IPS-15b (cell line): ENCODE data around the gene TRIM28.

Experiments used
- H3K27me3 ChIP-seq: one replicate; pipeline ENCODE4 v1.6.1; 2013; ENCODE audit warnings: low read length; ENCODE audit not compliant: control insufficient read depth, insufficient read depth
- H3K36me3 ChIP-seq: one replicate; pipeline ENCODE4 v1.6.1; 2013; ENCODE audit warnings: low read length; ENCODE audit not compliant: control insufficient read depth, insufficient read depth
- H3K4me1 ChIP-seq: one replicate; pipeline ENCODE4 v1.6.1; 2013; ENCODE audit warnings: mild to moderate bottlenecking, low read length; ENCODE audit not compliant: control insufficient read depth, insufficient read depth
- H3K4me3 ChIP-seq: one replicate; pipeline ENCODE4 v1.5.1; 2013; ENCODE audit warnings: low read depth, low read length
- H3K9ac ChIP-seq: one replicate; pipeline ENCODE4 v1.6.1; 2013; ENCODE audit warnings: low read depth, mild to moderate bottlenecking, low read length
- H3K9me3 ChIP-seq: one replicate; pipeline ENCODE4 v1.6.1; 2013; ENCODE audit warnings: mild to moderate bottlenecking, low read length; ENCODE audit not compliant: control insufficient read depth, insufficient read depth

TRIM28 gene

DNA sequence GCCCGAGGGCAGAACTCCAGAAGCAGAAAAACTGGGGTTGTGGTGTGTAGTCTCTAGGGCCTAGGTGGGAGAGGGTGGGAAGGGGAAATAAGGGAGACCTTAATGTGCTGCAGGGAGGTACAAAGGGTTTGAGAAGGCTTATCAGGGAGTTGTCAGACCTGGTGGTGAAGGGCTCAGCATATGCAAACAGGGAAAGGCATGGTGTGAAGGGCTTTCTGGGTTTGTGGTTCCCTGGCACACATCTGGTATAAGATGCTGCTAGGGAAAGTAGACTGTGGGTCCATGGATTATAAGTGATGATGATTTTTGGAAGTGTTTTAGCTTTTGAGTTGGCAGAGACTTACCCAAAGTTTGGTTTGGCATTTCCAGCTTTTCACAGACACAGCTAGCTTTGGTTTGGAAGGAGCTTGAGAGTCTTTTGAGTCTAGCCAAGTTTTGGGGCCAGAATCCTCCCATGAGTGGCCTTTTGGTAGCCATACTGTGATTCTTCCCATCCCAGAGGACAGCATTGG is 2.2 kb downstream of the TRIM28 start:
- peak overlapping the region; percentile 92 for H3K4me3 ChIP-seq
- peaks cover 15% of the 10 kb centered on the region for H3K27me3 ChIP-seq
- H3K4me1 ChIP-seq = peaks cover 5% of the 10 kb centered on the region
- no peaks in the 10 kb centered on the region for H3K9me3 ChIP-seq
- H3K36me3 ChIP-seq = peaks cover 55% of the 10 kb centered on the region
- peak overlapping the region; percentile 90 for H3K9ac ChIP-seq

DNA sequence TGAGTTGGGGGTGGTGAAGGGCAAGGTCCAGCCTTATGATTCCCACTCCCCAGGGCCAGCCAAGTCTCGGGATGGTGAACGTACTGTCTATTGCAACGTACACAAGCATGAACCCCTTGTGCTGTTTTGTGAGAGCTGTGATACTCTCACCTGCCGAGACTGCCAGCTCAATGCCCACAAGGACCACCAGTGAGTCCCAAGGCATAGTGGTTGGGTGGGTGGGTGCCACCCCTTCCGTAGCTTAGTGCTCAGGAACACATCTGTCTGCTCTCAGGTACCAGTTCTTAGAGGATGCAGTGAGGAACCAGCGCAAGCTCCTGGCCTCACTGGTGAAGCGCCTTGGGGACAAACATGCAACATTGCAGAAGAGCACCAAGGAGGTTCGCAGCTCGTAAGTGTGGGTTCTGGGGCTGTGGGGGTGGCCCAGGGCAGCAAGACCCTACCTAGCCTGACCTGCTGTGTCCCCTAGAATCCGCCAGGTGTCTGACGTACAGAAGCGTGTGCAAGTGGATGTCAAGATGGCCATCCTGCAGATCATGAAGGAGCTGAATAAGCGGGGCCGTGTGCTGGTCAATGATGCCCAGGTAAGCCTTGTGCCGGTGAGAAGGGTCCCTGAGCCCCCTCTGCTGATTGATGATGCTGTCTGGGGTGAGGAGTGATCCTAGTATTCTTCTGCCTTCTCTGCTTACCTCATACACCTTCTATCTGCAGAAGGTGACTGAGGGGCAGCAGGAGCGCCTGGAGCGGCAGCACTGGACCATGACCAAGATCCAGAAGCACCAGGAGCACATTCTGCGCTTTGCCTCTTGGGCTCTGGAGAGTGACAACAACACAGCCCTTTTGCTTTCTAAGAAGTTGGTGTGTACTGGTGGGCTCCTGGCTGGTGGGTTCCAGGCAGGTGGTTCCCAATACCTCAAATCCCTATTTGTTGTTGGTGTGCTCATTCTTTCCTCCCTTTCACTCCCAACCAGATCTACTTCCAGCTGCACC is 3.8 kb downstream of the TRIM28 start:
- no peaks in the 10 kb centered on the region for H3K9me3 ChIP-seq
- peaks cover 3% of the 10 kb centered on the region for H3K27me3 ChIP-seq
- H3K36me3 ChIP-seq = peaks cover 67% of the 10 kb centered on the region
- no peak overlapping the region for H3K9ac ChIP-seq
- H3K4me3 ChIP-seq = peak overlapping the region; percentile 4
- peaks cover 5% of the 10 kb centered on the region for H3K4me1 ChIP-seq

DNA sequence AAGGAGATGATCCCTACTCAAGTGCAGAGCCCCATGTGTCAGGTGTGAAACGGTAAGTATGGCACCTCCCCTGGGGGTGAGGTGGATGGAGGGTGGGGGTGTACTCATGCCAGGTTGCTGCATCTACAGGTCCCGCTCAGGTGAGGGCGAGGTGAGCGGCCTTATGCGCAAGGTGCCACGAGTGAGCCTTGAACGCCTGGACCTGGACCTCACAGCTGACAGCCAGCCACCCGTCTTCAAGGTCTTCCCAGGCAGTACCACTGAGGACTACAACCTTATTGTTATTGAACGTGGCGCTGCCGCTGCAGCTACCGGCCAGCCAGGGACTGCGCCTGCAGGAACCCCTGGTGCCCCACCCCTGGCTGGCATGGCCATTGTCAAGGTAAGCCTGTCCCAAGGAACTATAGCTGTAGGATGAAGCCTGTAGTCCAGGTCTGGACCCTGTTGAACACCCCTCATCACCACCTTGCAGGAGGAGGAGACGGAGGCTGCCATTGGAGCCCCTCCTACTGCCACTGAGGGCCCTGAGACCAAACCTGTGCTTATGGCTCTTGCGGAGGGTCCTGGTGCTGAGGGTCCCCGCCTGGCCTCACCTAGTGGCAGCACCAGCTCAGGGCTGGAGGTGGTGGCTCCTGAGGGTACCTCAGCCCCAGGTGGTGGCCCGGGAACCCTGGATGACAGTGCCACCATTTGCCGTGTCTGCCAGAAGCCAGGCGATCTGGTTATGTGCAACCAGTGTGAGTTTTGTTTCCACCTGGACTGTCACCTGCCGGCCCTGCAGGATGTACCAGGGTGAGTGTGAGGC is 5.2 kb downstream of the TRIM28 start:
- peaks cover 67% of the 10 kb centered on the region for H3K36me3 ChIP-seq
- H3K27me3 ChIP-seq = no peaks in the 10 kb centered on the region
- no peak overlapping the region for H3K4me3 ChIP-seq
- H3K9me3 ChIP-seq = no peaks in the 10 kb centered on the region
- peaks cover 8% of the 10 kb centered on the region for H3K4me1 ChIP-seq
- no peak overlapping the region for H3K9ac ChIP-seq

DNA sequence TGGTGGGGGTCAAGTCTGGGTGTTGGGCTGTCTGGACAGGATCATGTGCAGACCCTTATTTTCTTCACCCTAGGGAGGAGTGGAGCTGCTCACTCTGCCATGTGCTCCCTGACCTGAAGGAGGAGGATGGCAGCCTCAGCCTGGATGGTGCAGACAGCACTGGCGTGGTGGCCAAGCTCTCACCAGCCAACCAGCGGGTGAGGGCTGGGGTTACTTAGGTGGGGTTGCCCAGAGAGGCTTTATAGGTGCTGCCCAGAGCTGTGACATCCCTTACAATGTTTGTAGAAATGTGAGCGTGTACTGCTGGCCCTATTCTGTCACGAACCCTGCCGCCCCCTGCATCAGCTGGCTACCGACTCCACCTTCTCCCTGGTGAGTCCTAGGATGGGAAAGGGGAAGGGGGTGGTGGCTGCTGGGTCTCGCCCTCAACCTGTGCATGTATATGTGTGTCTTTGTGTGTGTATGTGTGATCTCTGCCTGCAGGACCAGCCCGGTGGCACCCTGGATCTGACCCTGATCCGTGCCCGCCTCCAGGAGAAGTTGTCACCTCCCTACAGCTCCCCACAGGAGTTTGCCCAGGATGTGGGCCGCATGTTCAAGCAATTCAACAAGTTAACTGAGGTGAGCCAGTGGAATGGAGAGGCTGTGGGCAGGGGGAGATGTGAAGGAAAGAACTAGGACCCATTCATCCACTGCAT is 5.9 kb downstream of the TRIM28 start:
- no peak overlapping the region for H3K4me3 ChIP-seq
- H3K9ac ChIP-seq = no peak overlapping the region
- no peaks in the 10 kb centered on the region for H3K27me3 ChIP-seq
- H3K4me1 ChIP-seq = peaks cover 8% of the 10 kb centered on the region
- peaks cover 66% of the 10 kb centered on the region for H3K36me3 ChIP-seq
- no peaks in the 10 kb centered on the region for H3K9me3 ChIP-seq

DNA sequence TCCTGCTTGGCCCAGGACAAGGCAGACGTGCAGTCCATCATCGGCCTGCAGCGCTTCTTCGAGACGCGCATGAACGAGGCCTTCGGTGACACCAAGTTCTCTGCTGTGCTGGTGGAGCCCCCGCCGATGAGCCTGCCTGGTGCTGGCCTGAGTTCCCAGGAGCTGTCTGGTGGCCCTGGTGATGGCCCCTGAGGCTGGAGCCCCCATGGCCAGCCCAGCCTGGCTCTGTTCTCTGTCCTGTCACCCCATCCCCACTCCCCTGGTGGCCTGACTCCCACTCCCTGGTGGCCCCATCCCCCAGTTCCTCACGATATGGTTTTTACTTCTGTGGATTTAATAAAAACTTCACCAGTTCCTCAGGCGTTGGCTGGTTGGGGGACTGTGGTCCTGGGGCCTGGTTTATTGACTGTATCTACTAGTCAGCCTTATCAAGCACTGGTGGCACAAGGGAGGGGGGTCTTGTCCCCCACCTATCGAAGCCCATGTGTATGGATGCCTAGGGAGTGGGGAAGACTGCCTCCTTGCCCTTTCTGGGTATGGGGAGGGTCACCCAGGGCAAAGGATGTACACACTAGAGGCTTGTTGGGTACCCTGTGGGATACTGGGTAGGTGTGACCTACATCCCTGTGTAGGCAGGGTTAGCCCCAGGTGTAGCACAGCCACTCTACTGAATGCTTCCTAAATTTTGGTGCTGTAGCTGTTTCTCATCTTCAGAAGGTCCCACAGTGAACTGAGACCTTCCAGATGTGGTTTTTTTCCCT is 6.7 kb downstream of the TRIM28 start:
- no peak overlapping the region for H3K4me3 ChIP-seq
- H3K9me3 ChIP-seq = no peaks in the 10 kb centered on the region
- H3K36me3 ChIP-seq = peaks cover 64% of the 10 kb centered on the region
- no peaks in the 10 kb centered on the region for H3K27me3 ChIP-seq
- H3K9ac ChIP-seq = no peak overlapping the region
- peaks cover 8% of the 10 kb centered on the region for H3K4me1 ChIP-seq

DNA sequence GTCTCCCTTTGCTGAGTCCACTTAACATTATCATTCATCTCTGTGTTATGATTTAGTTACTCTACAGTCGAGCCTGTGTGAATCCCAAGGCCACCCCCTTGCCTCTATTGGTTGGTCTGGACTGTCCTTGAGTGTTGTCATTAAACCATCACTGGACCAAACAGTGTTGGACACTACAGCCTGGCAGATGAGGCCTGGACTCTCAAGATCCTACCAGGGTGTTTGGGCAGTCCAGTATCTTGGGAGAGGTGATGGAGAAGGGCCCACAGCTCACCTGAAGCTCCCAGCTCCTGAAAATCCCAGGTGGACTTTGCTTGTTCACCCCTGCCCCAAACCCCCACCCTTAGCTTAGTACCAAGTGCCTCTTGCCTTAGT is 7.2 kb downstream of the TRIM28 start:
- no peak overlapping the region for H3K9ac ChIP-seq
- H3K4me1 ChIP-seq = peaks cover 8% of the 10 kb centered on the region
- no peaks in the 10 kb centered on the region for H3K9me3 ChIP-seq
- H3K36me3 ChIP-seq = peaks cover 62% of the 10 kb centered on the region
- no peak overlapping the region for H3K4me3 ChIP-seq
- no peaks in the 10 kb centered on the region for H3K27me3 ChIP-seq

DNA sequence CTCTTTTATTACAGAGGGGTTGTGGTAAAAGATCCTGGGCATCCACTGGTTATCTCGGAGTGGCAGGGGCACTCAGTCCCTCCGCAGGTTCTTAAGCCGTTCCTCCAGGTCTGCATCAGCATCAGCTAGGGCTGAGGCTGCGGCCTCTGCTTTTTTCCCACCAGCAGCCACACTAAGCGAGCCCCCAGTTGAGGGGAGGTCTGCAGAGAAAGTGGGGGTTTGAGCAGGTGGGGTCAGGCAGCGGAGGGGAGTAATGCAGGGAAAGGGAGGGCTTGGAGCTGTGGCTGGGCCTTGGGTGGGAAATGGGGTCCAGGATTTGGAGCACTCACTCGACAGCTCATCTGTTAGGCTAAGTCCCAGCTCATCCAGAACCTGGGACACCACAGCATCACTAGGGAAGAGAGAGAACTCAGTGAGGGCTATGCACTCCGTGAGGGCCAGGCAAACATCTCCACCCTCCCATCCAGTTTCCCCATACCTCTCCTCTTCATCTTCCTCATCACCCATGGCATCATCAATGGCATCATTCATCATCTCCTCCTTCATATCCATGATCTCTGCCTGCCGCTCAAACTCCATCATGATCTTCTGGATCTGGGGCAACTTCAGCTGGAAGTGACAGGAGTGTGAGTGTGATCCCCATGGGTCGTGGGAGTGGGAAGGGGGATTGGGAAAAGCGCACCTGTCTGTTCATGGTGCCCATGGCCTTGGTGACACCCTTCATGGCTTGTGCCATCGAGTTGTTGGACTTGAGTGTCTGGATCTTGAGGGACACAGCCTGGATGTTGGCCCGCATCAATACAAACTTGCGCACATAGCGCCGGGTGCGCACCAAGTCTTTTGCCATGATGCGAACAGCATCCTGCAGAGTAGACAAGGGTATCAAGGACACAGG is 8.0 kb downstream of the TRIM28 start:
- Histone ChIP-seq H3K4me1 (peaks cover 4% of the 10 kb centered on the region), H3K4me3 (no peak overlapping the region), H3K36me3 (peaks cover 63% of the 10 kb centered on the region), H3K9me3 (no peaks in the 10 kb centered on the region), H3K9ac (no peak overlapping the region), H3K27me3 (no peaks in the 10 kb centered on the region)

DNA sequence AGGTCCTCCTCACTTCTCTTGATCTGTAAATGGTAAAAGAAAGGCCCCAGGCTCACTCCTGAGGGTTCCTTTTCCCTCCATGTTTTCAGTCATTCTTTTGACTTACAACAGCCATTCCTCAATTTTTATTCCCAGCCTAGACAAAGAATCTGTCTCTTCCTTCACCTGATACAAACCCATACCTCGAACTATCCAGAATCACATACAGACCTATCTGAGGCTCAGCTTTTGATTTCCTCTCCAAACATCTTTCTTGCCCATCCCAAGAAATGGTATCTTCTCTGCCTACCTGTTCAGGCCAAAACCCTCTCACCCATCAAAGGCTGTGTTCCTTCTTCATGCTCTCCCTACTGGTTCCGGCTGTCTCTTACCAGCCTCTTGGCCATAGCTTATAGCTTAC is 8.8 kb downstream of the TRIM28 start:
- peaks cover 59% of the 10 kb centered on the region for H3K36me3 ChIP-seq
- no peaks in the 10 kb centered on the region for H3K27me3 ChIP-seq
- H3K4me1 ChIP-seq = peaks cover 4% of the 10 kb centered on the region
- no peak overlapping the region for H3K9ac ChIP-seq
- no peaks in the 10 kb centered on the region for H3K9me3 ChIP-seq
- H3K4me3 ChIP-seq = no peak overlapping the region

DNA sequence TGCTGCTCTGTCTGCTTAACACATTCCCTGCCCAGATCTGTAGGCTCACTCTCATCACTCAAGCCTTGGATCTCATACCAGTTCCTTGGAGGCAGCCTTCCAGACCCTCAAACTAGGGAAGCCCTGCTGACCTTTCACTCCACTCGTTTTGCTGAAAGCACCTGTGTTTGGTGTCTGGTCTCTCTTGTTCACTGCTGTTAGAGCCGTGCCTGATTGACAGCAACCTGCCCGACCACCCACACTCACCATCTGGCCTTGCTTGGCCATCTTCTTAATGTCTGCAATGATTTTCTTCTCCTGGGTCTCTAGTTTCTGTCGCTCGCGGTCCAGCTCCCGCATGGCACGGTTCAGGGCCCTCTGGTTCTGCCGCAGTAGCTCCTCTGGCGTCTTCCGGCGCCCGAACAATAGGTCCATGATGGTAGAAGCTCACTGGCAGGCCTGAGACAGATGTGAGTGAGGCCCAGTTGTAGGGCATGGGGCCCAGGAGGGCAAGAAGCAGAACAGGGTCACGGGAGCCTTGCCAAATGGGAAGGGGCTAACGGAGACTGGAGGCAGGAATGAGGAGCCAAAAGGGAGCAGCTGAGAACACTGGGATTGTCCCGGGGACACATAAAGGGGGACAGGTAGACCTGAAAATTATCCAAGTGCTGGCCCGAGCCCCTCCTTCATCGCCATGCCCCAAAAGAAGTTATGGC is 10.1 kb downstream of the TRIM28 start:
- peak overlapping the region; percentile 97 for H3K9ac ChIP-seq
- H3K36me3 ChIP-seq = peaks cover 46% of the 10 kb centered on the region
- H3K4me3 ChIP-seq = peak overlapping the region; percentile 97
- no peaks in the 10 kb centered on the region for H3K9me3 ChIP-seq
- H3K4me1 ChIP-seq = peaks cover 4% of the 10 kb centered on the region
- no peaks in the 10 kb centered on the region for H3K27me3 ChIP-seq
